ENCODE data around the gene TSR1.

DNA sequence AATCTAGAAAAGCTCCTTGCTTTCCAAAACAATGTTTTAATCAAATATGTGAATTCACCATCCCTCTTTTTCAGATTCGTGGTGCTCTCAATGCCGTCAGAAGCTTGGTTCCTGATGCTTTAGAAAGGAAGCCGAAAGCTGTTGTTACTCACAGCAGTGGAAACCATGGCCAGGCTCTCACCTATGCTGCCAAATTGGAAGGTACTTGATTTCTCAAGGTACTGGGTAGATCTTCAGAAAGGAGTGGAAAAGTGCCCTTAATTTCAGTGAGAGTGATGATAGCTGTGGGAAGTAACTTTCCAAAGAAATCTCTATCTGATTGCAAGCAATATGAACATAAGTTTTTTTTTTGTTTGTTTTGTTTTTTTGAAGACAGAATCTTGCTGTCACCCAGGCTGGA is 18.5 kb downstream of the TSR1 start:
- TF ChIP-seq, protein P1, sequence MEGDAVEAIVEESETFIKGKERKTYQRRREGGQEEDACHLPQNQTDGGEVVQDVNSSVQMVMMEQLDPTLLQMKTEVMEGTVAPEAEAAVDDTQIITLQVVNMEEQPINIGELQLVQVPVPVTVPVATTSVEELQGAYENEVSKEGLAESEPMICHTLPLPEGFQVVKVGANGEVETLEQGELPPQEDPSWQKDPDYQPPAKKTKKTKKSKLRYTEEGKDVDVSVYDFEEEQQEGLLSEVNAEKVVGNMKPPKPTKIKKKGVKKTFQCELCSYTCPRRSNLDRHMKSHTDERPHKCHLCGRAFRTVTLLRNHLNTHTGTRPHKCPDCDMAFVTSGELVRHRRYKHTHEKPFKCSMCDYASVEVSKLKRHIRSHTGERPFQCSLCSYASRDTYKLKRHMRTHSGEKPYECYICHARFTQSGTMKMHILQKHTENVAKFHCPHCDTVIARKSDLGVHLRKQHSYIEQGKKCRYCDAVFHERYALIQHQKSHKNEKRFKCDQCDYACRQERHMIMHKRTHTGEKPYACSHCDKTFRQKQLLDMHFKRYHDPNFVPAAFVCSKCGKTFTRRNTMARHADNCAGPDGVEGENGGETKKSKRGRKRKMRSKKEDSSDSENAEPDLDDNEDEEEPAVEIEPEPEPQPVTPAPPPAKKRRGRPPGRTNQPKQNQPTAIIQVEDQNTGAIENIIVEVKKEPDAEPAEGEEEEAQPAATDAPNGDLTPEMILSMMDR (IDR thresholded peaks at IDR 0.05; ENCODE audit: poor library complexity), result no peak
- TF ChIP-seq EZH2 (IDR thresholded peaks at IDR 0.05; ENCODE audit: borderline replicate concordance), result no peak
- no peak for TF ChIP-seq EZH2phosphoT487 (IDR thresholded peaks at IDR 0.05; ENCODE audit: low read depth, severe bottlenecking, unreplicated experiment)

Measured in hepatocyte (in vitro differentiated cells).